Mesothelial cell of epicardium (in vitro differentiated cells): ENCODE data around the gene GPANK1. TPM values are rescaled to one million over a fixed set of nuclear protein-coding genes. Genes with fewer than 3 reads are reported as not detected.

ENCODE experiments used
- DNase-seq, 2 experiments: peaks; one replicate each; pipeline ENCODE4 v3.0.0; 2021; ENCODE audit warnings: low spot score in 2 of 2; ENCODE audit not compliant: unreplicated experiment in 2 of 2
- H3K27ac Mint-ChIP-seq: 2 replicates; pipeline ENCODE4 v1.8.0; 2021; ENCODE audit warnings: mixed read lengths
- H3K27me3 Mint-ChIP-seq: 2 replicates; pipeline ENCODE4 v1.8.0; 2021; ENCODE audit warnings: low read depth, mixed read lengths
- H3K36me3 Mint-ChIP-seq: 2 replicates; pipeline ENCODE4 v1.8.0; 2021; ENCODE audit warnings: mixed read lengths
- H3K4me1 Mint-ChIP-seq: 2 replicates; pipeline ENCODE4 v1.8.0; 2021; ENCODE audit warnings: mixed read lengths
- H3K4me3 Mint-ChIP-seq: 2 replicates; pipeline ENCODE4 v1.8.0; 2021; ENCODE audit warnings: mild to moderate bottlenecking, moderate library complexity, mixed read lengths
- H3K9me3 Mint-ChIP-seq: 2 replicates; pipeline ENCODE4 v1.8.0; 2021; ENCODE audit warnings: mixed read lengths
- total RNA-seq: library from RNA; stranded (reverse); gene quantifications from 3 replicates; pipeline ENCODE4 v1.2.1, GENCODE V29; 2021
- TF ChIP-seq, protein P1 (sequence below): fragments of 200-600 bp; sonication (generic); IDR thresholded peaks from one replicate; pipeline ENCODE4 v1.5.0; 2021; ENCODE audit warnings: antibody characterized with exemption; ENCODE audit not compliant: unreplicated experiment

GPANK1 gene
- total RNA-seq, 1 donor from 2014 or later: 14.8 TPM

DNA sequence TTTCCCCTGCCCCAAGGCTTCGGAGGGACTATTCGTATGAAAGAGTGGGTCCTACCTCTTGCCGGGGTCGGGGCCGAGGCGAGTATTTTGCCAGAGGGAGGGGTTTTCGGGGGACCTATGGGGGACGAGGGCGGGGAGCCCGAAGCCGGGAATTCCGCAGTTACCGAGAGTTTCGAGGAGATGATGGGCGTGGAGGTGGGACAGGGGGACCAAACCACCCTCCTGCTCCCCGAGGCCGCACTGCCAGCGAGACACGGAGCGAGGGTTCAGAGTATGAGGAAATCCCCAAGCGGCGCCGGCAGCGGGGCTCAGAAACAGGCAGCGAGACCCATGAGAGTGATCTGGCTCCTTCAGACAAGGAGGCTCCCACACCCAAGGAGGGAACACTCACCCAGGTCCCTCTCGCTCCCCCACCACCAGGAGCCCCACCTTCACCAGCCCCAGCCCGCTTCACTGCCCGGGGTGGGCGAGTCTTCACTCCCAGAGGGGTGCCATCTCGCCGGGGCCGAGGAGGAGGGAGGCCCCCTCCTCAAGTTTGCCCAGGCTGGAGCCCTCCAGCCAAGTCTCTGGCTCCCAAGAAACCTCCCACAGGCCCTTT lies 33.0 kb downstream of the GPANK1 start:
- Mint-ChIP-seq H3K27ac (peak overlapping the region; percentile 21), H3K36me3 (peaks cover 48% of the 10 kb centered on the region)

DNA sequence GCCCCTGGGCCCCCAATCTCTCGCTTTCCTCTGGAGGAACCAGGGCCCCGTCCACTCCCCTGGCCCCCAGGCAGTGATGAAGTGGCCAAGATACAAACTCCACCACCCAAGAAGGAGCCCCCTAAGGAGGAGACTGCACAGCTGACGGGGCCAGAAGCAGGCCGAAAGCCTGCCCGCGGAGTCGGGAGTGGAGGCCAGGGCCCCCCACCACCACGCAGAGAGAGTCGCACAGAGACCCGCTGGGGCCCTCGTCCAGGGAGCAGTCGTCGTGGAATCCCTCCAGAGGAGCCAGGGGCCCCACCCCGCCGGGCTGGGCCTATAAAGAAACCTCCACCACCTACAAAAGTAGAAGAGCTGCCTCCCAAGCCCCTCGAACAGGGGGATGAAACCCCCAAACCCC lies 33.6 kb downstream of the GPANK1 start:
- Mint-ChIP-seq H3K9me3 (no peaks in the 10 kb centered on the region), H3K27me3 (no peaks in the 10 kb centered on the region), H3K36me3 (peaks cover 49% of the 10 kb centered on the region), H3K4me1 (no peaks in the 10 kb centered on the region), H3K4me3 (no peak overlapping the region), H3K27ac (no peak overlapping the region)
- TF ChIP-seq, protein P1, sequence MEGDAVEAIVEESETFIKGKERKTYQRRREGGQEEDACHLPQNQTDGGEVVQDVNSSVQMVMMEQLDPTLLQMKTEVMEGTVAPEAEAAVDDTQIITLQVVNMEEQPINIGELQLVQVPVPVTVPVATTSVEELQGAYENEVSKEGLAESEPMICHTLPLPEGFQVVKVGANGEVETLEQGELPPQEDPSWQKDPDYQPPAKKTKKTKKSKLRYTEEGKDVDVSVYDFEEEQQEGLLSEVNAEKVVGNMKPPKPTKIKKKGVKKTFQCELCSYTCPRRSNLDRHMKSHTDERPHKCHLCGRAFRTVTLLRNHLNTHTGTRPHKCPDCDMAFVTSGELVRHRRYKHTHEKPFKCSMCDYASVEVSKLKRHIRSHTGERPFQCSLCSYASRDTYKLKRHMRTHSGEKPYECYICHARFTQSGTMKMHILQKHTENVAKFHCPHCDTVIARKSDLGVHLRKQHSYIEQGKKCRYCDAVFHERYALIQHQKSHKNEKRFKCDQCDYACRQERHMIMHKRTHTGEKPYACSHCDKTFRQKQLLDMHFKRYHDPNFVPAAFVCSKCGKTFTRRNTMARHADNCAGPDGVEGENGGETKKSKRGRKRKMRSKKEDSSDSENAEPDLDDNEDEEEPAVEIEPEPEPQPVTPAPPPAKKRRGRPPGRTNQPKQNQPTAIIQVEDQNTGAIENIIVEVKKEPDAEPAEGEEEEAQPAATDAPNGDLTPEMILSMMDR: no peak
- DNase-seq: no peak

More for the DNA sequence above, 33.0 kb downstream of the GPANK1 start:
- Mint-ChIP-seq H3K9me3 (no peaks in the 10 kb centered on the region), H3K27me3 (no peaks in the 10 kb centered on the region), H3K4me1 (no peaks in the 10 kb centered on the region), H3K4me3 (no peak overlapping the region)
- no peak for DNase-seq
- TF ChIP-seq, protein P1: no peak

DNA sequence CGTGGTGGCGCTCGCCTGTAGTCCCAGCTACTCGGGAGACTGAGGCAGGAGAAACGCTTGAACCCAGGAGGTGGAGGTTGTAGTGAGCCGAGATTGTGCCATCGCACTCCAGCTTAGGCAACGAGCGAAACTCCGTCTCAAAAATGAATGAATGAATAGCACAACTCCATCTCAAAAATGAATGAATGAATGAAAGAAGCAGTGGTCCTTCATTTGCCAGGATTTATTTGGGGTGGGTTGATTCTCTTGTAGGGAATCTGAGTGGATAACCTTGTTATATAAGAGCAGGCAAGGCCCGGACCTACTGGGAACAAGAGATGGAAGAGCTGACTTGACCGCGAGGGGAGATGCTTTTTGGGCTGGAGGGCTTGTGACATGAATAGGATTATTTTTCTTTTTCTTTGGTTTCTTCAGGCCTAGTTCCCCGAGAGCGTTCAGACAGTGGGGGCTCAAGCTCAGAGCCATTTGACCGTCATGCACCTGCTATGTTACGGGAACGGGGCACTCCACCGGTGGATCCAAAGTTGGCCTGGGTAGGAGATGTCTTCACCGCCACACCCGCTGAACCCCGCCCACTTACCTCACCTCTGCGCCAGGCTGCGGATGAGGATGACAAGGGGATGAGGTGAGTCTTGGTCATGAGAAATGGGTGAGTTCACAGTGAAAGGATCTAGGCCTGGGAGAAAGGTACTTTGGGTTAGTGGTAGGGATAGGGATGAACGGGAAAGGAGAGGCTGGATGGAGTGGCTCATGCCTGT lies 34.4 kb downstream of the GPANK1 start:
- Mint-ChIP-seq H3K36me3 (peaks cover 51% of the 10 kb centered on the region), H3K4me3 (no peak overlapping the region), H3K27me3 (no peaks in the 10 kb centered on the region), H3K9me3 (no peaks in the 10 kb centered on the region), H3K27ac (no peak overlapping the region), H3K4me1 (no peaks in the 10 kb centered on the region)
- DNase-seq: no peak
- TF ChIP-seq, protein P1: no peak

DNA sequence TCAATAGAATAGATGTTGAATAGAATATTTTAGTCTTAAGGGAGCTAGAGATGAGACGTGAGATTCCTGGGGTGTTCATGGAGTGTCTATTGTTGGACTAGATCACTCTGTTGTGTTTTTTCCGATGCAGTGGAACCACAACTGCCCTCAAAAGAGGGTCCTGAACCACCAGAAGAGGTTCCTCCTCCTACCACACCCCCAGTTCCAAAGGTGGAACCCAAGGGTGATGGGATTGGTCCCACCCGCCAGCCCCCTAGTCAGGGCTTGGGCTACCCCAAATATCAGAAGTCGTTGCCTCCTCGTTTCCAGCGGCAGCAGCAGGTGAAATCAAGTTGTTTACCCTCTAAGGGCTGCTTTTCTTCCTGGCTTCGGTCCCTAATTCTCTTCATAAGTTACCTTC lies 35.8 kb downstream of the GPANK1 start:
- TF ChIP-seq, protein P1: no peak
- H3K27ac Mint-ChIP-seq: no peak overlapping the region
- no peaks in the 10 kb centered on the region for H3K4me1 Mint-ChIP-seq
- H3K9me3 Mint-ChIP-seq: no peaks in the 10 kb centered on the region
- no peak overlapping the region for H3K4me3 Mint-ChIP-seq
- DNase-seq: no peak
- peaks cover 52% of the 10 kb centered on the region for H3K36me3 Mint-ChIP-seq
- no peaks in the 10 kb centered on the region for H3K27me3 Mint-ChIP-seq

DNA sequence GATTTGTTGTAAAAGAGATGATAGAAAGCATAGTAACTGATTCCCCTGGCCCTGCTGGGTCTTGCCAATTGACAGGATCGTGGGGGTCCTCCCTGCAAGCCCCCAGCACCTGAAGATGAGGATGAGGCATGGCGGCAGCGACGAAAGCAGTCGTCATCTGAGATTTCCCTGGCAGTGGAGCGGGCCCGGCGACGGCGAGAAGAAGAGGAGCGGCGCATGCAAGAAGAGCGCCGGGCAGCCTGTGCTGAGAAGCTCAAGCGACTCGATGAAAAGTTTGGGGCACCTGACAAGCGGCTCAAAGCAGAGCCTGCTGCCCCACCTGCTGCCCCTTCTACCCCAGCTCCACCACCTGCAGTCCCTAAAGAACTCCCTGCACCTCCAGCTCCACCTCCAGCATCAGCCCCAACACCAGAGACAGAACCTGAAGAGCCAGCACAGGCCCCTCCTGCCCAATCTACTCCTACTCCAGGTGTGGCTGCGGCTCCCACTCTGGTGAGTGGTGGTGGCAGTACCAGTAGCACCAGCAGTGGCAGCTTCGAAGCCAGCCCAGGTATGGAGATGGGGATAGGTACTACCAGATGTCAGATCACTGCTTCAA lies 37.0 kb downstream of the GPANK1 start:
- TF ChIP-seq, protein P1: no peak
- H3K36me3 Mint-ChIP-seq: peaks cover 53% of the 10 kb centered on the region

More for the DNA sequence above, 37.0 kb downstream of the GPANK1 start:
- H3K4me3 Mint-ChIP-seq: no peak overlapping the region
- no peak overlapping the region for H3K27ac Mint-ChIP-seq
- no peak for DNase-seq
- no peaks in the 10 kb centered on the region for H3K27me3 Mint-ChIP-seq
- peaks cover 7% of the 10 kb centered on the region for H3K4me1 Mint-ChIP-seq
- no peaks in the 10 kb centered on the region for H3K9me3 Mint-ChIP-seq
